Activated gamma-delta T cell (primary cell): ENCODE measurements around the gene DCLK1.

Experiments used
- DNase-seq: peaks from one replicate; lab custom pipeline; 2025; lab: John Stamatoyannopoulos, UW

The DCLK1 gene

GRCh38 chr13:35789335-35790165, 341.6 kb downstream of the DCLK1 start:
- no peak for DNase-seq

DNA sequence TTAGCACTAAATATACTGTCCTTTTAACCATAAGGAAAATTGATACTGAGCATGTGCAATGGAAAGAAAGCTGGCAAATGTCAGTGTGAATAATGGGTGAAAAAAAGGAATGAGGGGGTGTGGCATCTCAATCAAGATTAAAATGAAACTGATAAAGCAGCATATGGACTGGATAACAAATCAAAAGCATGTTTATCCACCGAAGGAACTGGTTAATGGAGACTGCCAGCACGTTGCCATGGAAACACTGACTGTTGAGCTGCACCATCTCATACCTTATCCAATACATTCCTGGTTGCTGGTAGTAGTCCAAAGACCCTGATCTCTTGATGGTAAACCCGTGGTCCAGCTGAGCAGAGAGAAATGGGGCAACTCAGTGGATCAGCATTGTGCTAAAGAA, 343.2 kb downstream of the DCLK1 start:
- no peak for DNase-seq

GRCh38 chr13:35785576-35786303, 345.4 kb downstream of the DCLK1 start:
- DNase-seq, result no peak

DNA sequence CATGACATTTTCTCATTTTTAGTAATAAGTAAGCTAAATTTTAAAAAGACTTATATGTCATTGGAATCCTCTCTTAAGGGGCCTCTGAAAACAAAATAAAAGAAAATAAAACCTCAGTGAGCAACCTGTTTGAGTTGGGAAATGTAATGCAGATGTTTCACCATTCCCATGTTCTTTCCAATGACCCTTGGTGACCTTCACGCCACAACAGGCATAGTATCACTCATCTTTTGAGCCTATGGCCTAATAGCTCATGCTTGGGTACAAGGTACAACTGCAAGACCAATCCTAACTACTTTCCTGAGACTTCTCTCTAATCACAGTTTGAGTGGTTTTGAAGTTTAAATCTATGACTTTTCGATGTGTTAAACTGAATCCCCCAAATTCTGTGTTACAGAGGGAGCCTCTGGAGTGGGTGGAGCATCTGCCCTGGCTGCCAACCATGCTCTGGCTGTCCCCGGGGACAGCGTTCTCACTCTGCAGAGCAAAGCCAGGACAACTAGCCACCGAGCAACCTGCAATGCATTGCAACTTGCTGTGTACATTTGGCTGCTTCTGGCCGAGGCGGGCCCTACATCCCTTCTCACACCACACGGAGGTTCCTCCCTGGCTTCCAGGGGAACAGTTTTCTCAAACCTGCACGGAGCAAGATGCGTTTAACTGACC, 346.8 kb downstream of the DCLK1 start:
- no peak for DNase-seq

GRCh38 chr13:35782793-35783192, 348.4 kb downstream of the DCLK1 start:
- DNase-seq, result no peak

- no peak for DNase-seq
These were observed 349.9 kb downstream of the DCLK1 start for GRCh38 chr13:35781036-35782000.

DNA sequence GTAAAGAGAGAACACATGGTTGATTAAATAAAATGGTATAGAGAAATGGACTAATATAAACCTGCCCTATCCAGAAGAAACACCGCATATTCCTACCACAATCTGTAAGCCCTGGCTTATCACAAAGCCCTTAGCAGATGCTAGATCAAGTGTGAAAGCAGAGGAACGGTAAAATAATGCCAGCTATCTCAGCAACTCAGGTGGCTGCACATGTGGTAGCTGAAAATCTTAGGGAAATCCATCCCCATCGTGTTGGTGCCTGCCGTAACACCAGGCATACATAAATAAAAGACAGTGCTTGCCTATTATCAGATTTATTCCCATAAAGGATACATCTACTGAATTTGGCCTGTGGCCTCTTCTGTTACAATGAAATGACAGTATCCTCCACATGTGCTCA, 350.6 kb downstream of the DCLK1 start:
- DNase-seq, result no peak

DNA sequence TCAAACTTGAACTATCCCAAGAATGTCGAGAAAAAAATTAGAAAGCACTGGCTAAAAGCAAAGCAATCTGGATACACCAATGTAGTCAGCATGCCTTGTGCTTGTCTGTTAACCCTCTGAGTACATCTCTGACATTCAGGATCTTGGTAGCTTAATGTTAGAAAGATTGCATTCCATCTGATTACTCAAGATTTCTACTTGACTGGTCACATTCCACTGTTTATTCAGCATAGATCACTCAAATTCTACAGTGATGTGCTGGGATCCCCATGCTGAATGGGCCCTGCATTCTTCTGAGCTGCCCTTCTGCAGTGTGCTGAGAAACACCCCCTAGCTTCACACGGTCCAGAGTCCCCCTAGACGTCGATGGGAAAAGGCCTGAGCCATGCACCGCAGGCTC, 359.3 kb downstream of the DCLK1 start:
- no peak for DNase-seq

DNA sequence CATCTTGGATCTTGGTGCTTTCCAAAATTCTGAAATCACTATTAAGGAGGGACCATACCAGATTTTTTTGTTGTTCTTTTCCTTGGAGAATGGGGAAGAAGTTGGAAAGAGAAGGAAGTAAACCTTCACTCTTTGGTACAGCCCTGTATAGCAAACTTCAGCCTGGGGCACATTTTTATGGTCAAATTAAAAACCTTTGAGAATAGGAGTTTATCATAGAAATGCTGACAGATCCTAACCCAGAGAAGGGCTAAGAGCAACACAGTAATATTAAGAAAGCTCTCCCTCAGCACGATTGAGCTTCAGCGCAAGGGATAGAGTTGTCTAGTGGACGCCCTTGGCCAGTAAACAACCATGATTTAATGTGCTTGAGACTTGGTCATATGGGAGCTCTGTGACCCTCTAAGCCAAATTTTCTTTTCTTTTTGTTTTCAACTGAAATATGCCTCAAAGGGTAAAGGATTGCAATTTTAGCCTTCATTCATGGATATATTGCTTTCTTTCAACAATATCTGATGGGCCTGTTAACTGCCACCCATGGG, 360.4 kb downstream of the DCLK1 start:
- DNase-seq, result no peak

GRCh38 chr13:35769812-35770211, 361.4 kb downstream of the DCLK1 start:
- no peak for DNase-seq

DNA sequence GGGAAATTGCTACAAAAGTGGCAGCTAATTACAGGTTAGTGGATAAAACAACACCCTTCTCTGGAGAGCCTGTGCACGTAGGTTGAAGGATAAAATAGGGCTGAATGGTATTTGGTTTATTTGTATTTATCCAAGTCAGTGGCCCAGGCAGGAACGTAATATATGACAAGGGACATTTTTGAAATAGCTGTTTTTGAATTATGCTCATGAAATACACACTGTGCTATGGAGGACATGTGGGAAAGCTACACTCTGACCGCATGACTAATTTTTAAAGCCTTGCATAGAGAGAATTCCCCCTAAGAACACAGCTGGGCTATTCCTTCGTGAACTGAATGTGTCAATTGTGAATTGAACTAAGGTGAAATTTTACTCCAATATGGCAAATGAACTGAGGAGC, 362.6 kb downstream of the DCLK1 start:
- DNase-seq, result no peak

DNA sequence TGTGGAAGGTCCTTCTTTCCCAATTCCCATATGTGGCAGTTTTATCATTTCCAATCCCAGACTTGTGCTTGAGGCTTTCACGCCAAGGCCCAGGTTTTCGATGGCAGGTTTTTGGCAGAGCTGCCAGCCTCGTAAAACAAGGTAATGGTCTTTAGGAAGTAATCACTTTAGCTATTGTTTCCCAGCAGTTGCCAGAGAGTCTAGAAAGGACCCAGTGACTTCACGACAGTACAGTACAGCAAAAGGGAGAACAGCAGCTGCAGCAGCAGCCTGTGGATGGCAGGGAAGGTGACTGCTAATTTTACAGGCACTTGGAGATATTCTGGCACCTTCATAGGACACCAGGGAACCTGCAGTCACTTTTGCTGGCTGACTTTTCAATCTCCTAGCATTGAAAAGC, 363.1 kb downstream of the DCLK1 start:
- DNase-seq, result no peak

- DNase-seq, result no peak
These were observed 363.8 kb downstream of the DCLK1 start for GRCh38 chr13:35767256-35767976.

DNA sequence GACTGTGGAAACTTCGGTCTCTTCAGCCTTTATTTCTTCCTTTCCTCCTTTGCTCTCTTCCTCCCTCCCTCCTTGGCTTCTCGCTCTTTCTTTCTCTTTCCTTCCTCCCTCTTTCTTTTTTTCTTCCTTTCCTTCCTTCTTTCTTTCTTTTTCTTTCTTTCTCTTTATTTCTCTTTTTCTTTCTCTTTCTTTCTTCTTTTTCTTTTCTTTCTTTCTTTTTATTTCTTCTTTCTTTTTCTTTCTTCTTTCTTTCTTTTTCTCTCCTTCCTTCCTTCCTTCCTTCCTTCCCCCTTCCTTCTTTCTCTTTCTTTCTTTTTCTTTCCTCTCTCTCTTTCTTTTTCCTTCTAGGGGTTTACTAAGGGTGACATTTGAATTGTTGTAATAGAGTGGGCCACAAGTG, 364.5 kb downstream of the DCLK1 start:
- no peak for DNase-seq

- DNase-seq, result no peak
These were observed 365.2 kb downstream of the DCLK1 start for GRCh38 chr13:35765941-35766340.

DNA sequence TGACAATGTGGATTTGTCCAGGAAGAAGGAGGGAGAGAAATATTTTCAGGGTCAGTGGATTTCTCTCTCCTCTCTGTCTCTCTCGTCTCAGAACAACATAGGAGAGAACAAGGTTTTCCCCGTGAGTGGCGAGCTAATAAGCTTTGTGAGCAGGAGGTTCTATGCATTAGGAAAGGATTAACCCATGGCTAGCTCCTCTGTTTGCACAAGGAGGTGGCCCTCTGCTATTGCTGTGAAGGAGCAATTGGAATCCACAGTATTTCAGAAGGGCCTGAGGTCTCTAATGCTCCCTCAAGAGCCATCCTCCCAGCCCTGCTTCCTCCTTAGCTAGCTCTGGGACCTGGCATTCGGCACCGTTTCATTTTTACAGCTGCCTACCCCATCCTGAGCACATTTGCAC, 365.8 kb downstream of the DCLK1 start:
- DNase-seq, result no peak

DNA sequence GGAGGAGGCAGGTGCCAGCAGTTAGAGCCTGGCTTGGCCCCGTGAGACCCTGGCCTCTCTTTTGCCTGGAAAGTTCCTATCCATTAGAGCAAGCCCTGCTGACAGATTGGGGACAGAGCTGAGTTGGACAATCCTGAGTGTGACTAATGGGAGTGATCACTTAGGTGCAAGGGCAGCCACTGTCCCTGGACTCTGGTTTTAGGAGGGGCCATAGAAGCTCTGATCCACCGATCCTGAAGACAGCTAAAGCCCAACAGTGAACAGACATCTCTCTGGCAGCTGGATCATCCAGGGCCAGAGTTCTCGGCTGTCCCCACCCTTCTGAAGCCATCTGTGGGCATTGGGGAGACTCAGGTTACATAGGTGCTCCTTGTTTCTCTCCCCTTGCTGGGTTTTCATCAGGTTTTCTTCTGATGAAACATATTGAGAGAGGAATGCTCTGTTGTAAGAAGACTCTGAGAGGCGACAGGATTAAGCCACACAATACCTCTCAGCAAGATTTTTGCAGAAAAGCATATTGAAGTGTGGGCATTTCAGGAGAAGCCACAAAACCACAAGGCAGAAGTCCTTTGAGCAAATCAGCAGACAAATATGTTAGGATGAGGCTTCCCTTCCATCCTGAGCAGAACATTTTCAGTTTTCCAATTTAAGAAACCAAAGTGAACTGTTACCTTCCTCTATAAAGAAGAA, 366.7 kb downstream of the DCLK1 start:
- DNase-seq, result no peak

DNA sequence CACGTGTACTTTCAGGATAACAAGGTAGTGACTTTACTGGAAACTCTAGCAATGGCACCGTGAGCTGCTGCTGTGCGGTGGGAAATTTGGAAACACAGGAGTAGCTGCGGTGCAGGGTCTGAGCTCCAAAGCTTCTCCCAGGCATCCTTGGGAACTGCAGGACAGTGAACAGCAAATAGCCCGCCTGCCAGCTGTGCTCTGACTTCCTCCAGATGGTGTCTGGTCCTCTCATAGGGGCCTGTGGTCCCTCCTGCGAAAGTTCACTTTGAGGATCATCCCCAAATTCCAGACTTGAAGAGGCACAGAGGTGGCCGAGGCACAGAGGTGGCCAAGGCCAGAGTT, 367.4 kb downstream of the DCLK1 start:
- no peak for DNase-seq

GRCh38 chr13:35763060-35763781, 368.0 kb downstream of the DCLK1 start:
- DNase-seq, result no peak
